OCI-LY3 (cell line): ENCODE results near the gene GPR39.

ENCODE experiments used
- H2AFZ ChIP-seq: fragments of 200-600, 300-600 bp; shearing (Covaris generic); 2 replicates; pipeline ENCODE4 v1.6.0; 2014; ENCODE audit warnings: antibody characterized with exemption, low read depth, low read length
- H3K27ac ChIP-seq: fragments of 200-600, 300-600 bp; sonication (generic); 2 replicates; pipeline ENCODE4 v1.5.1; 2014; ENCODE audit warnings: mild to moderate bottlenecking, low read length, moderate library complexity, mixed read lengths
- H3K27me3 ChIP-seq: fragments of 200-600, 300-600 bp; sonication (generic); 2 replicates; pipeline ENCODE4 v1.6.1; 2014; ENCODE audit warnings: low read depth, low read length, mixed read lengths
- H3K36me3 ChIP-seq: fragments of 200-600, 300-600 bp; sonication (generic); replicated peaks from 2 replicates; pipeline ENCODE3; 2014; ENCODE audit warnings: low read depth, low read length, mixed read lengths
- H3K4me1 ChIP-seq: fragments of 300-600, 200-600 bp; sonication (generic); 2 replicates; pipeline ENCODE4 v1.6.1; 2014; ENCODE audit warnings: low read length, mixed read lengths
- H3K4me2 ChIP-seq: fragments of 200-600, 300-600 bp; sonication (generic); 2 replicates; pipeline ENCODE4 v1.6.1; 2014; ENCODE audit warnings: low read length, mixed read lengths
- H3K4me3 ChIP-seq: fragments of 300-600, 200-600 bp; sonication (generic); 2 replicates; pipeline ENCODE4 v1.5.1; 2014; ENCODE audit warnings: antibody characterized with exemption, mild to moderate bottlenecking, low read length, moderate library complexity
- H3K79me2 ChIP-seq: fragments of 300-600, 200-600 bp; shearing (Covaris generic); 2 replicates; pipeline ENCODE4 v1.6.1; 2014; ENCODE audit warnings: mild to moderate bottlenecking, low read length, mixed read lengths
- H3K9ac ChIP-seq: fragments of 300-600, 200-600 bp; shearing (Covaris generic); 2 replicates; pipeline ENCODE4 v1.6.0; 2014; ENCODE audit warnings: mild to moderate bottlenecking, low read length, moderate library complexity
- H3K9me3 ChIP-seq: fragments of 200-600, 300-600 bp; shearing (Covaris generic); 2 replicates; pipeline ENCODE4 v1.6.1; 2014; ENCODE audit warnings: low read length, mixed read lengths; ENCODE audit not compliant: insufficient read depth
- H4K20me1 ChIP-seq: fragments of 200-600, 300-600 bp; sonication (generic); 2 replicates; pipeline ENCODE4 v1.6.1; 2016; ENCODE audit warnings: low read length, mixed read lengths; ENCODE audit not compliant: insufficient read depth
- EZH2phosphoT487 ChIP-seq: fragments of 200-600 bp; shearing (Covaris generic); IDR thresholded peaks from 2 replicates; pipeline ENCODE4 v1.6.1; 2018; ENCODE audit warnings: antibody characterized with exemption, mixed run types, low read depth
- TF ChIP-seq, protein P1 (sequence below): fragments of 200-600, 300-600 bp; sonication (generic); IDR thresholded peaks from 2 replicates; pipeline ENCODE4 v1.5.1; 2014; ENCODE audit warnings: antibody characterized with exemption, low read length, low read depth

GPR39 gene

DNA sequence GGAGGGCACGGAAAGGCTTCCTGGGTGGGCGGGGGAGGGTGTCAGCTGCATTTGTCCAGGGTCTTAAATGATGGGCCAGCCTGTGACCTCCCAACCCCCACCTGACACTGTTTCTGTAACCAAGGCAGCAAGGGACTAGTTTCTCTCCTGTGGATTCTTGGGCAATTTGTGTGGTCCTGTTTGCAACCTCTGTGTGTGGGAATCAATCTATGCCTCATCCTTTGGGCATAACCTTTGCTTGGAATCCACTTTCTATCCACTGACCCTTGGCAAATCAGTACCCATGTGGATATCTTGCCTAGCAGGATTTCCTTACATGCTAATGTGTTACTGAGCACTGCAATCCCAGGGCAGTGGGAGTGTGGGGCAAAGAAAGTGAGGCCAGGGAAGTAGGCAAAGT is 54.1 kb downstream of the GPR39 start:
- H3K36me3 ChIP-seq: no peaks in the 10 kb centered on the region
- H3K4me3 ChIP-seq: no peak overlapping the region
- no peak overlapping the region for H2AFZ ChIP-seq
- H3K27ac ChIP-seq: no peak overlapping the region
- H3K79me2 ChIP-seq: no peaks in the 10 kb centered on the region
- no peak overlapping the region for H3K4me2 ChIP-seq
- no peaks in the 10 kb centered on the region for H4K20me1 ChIP-seq
- TF ChIP-seq, protein P1, sequence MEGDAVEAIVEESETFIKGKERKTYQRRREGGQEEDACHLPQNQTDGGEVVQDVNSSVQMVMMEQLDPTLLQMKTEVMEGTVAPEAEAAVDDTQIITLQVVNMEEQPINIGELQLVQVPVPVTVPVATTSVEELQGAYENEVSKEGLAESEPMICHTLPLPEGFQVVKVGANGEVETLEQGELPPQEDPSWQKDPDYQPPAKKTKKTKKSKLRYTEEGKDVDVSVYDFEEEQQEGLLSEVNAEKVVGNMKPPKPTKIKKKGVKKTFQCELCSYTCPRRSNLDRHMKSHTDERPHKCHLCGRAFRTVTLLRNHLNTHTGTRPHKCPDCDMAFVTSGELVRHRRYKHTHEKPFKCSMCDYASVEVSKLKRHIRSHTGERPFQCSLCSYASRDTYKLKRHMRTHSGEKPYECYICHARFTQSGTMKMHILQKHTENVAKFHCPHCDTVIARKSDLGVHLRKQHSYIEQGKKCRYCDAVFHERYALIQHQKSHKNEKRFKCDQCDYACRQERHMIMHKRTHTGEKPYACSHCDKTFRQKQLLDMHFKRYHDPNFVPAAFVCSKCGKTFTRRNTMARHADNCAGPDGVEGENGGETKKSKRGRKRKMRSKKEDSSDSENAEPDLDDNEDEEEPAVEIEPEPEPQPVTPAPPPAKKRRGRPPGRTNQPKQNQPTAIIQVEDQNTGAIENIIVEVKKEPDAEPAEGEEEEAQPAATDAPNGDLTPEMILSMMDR: no peak
- TF ChIP-seq EZH2phosphoT487: no peak
- H3K4me1 ChIP-seq: no peaks in the 10 kb centered on the region
- H3K9ac ChIP-seq: no peak overlapping the region
- H3K9me3 ChIP-seq: no peaks in the 10 kb centered on the region
- H3K27me3 ChIP-seq: no peaks in the 10 kb centered on the region

DNA sequence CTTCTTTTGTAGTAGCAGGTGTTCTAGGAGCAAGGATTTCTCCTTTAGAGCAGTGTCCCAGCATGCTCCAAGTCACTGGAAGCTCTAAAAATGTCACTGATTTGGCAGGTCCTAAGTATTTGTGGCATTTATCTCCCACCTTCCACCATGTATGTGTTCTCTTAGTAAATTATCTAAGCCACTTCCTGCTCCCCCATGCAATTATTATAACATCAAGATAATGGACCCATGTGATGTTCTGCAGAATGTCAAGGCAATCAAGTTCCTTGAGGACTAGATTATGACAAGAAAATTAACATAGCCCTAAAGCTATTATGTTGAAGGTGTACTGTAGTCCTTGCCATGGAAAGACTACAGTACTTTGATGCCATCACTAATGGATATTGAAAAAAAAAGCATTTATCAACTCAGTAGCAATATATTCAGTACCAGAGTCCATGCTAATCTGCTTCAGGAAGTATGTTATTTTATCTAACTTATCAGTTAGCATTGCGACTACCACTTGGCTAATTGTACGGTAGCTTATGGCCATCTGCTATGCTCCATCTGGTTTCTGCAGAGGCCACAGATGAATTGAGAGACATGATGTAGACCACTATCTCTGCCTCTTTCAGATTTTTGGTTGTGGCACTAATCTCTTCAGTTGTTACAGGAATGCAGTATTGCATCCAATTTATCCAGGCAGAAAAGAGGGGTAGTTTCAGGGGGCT is 56.7 kb downstream of the GPR39 start:
- Histone ChIP-seq H2AFZ (no peak overlapping the region), H3K36me3 (no peaks in the 10 kb centered on the region), H3K4me1 (no peaks in the 10 kb centered on the region), H3K79me2 (no peaks in the 10 kb centered on the region), H3K9me3 (no peaks in the 10 kb centered on the region), H3K4me3 (no peak overlapping the region), H3K27me3 (no peaks in the 10 kb centered on the region), H3K27ac (no peak overlapping the region), H4K20me1 (no peaks in the 10 kb centered on the region), H3K9ac (no peak overlapping the region), H3K4me2 (no peak overlapping the region)
- TF ChIP-seq, protein P1: no peak
- TF ChIP-seq EZH2phosphoT487: no peak

DNA sequence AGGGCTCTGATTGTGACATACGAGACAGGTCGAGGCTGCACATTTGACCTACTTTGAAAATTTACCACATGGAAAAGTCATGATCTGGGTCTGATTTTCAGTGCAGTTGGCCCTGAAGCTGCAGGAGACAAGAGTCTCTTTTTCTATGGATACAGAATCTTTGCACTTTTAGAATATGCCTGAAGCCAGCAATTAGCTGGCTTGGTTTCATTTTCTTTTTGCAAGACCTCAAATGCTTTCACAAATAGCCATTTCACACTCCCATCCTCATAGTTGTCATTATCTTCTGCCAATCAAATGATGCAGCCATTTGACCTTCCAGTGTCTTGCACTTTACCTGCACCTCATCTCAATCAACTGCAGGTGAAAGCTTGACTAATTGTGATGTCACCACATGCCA is 59.0 kb downstream of the GPR39 start:
- no peaks in the 10 kb centered on the region for H3K9me3 ChIP-seq
- H3K4me2 ChIP-seq: no peak overlapping the region

DNA sequence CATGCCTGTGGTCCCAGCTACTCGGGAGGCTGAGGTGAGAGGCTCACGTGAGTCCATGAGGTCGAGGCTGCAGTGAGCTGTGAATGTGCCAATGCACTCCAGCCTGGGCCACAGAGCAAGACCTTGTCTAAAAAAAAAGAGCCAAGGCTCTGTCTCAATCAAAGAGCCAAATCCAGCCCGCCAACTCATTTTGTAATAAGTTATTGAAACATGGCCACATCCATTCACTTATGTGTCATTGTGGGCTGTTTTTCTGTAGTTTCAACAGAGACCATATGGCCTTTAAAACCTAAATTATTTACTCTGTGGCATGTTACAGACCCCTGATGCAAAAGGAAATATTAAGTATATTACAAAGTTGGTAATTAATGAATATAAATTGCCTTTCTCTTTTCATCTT is 60.8 kb downstream of the GPR39 start:
- Histone ChIP-seq H3K36me3 (no peaks in the 10 kb centered on the region), H3K4me2 (no peak overlapping the region), H3K4me1 (no peaks in the 10 kb centered on the region), H3K4me3 (no peak overlapping the region), H3K27me3 (no peaks in the 10 kb centered on the region), H4K20me1 (no peaks in the 10 kb centered on the region), H2AFZ (no peak overlapping the region), H3K27ac (no peak overlapping the region), H3K9ac (no peak overlapping the region), H3K9me3 (no peaks in the 10 kb centered on the region), H3K79me2 (no peaks in the 10 kb centered on the region)
- TF ChIP-seq, protein P1: no peak
- no peak for TF ChIP-seq EZH2phosphoT487

More for the DNA sequence above, 59.0 kb downstream of the GPR39 start:
- TF ChIP-seq, protein P1: no peak
- TF ChIP-seq EZH2phosphoT487: no peak
- no peaks in the 10 kb centered on the region for H3K79me2 ChIP-seq
- no peaks in the 10 kb centered on the region for H4K20me1 ChIP-seq
- no peaks in the 10 kb centered on the region for H3K4me1 ChIP-seq
- no peak overlapping the region for H3K9ac ChIP-seq
- H3K36me3 ChIP-seq: no peaks in the 10 kb centered on the region
- H3K27ac ChIP-seq: no peak overlapping the region
- no peak overlapping the region for H2AFZ ChIP-seq
- H3K4me3 ChIP-seq: no peak overlapping the region
- no peaks in the 10 kb centered on the region for H3K27me3 ChIP-seq
